CD1c-positive myeloid dendritic cell (primary cell): ENCODE results near the gene C12orf42.
A peak's percentile ranks its signal among the peaks of the same experiment; 100 is the strongest.

Experiments
- DNase-seq: peaks from one replicate; pipeline ENCODE4 v3.0.0-alpha.2; 2016; ENCODE audit errors: extremely low spot score

C12orf42 gene

DNA sequence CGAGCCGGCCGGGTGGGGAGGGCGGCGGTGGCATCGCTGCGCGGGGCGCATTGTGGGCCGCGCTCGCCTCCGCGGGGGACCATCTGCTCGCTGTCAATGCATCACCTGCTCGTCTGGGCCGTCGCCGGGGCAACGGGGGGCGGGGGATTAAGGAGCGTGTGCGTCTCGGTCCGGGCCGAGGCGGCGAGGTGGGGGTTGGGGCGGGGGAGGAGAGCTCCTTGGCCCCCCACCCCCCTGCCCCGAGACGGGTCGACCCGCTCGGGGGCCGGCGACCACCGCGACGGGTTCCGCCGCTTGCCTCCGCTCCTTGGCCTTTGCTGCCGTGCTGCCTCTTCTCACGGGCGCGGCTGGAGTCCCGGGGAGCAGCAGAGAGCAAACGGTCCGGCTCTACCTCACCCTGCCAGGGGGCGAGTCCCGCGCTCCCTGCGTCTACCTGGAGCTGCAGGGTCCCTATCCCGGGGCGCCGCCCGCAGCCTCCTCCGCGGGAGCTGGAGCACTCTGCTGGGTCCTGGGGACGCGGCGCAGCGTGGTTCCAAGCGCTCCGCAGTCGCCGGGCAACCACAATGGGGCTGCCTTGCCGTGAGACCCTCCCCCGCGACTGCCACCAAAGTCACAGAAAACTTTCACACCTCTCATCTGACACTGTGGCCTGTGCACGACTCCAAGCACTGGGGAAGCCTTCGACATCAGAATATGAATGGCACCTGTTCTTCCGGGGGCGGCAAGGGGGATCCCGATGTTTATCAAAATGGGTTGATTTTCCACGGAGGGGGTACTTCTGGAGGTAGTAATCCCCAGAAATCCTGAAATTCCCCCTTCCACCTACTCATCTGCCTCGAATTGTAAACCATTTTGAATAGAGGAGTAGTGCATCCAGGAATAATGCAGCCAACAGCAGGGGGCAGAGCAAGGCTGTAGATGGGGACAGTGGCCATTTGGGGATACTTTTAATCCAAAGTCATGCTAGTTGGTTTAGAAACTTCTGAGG, at the start of gene C12orf42:
C12orf42 (minus strand) TSS at position 500 of the 988 bp plus-strand sequence. CDS start 17,542 bp downstream, outside the sequence.
- DNase-seq: peak; percentile 5

DNA sequence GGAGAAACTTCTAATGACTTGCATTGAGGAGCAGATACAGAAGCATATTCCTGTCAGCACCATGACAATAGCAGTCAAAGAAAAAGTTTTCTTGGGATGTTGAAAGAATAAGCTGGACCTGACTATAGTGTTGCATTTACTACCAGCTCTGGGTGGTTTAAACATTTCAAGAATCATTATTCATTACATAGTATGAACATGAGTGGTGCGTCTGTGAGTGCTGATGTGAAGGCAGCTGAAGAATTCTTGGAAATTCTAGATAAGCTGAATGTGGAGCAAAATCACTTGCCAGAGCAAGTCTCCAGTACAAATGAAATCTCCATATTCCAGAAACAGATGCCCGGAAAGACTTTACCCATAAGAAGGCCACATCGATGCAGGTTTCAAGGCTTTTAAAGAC, 46.3 kb upstream of the C12orf42 start:
- DNase-seq: no peak

DNA sequence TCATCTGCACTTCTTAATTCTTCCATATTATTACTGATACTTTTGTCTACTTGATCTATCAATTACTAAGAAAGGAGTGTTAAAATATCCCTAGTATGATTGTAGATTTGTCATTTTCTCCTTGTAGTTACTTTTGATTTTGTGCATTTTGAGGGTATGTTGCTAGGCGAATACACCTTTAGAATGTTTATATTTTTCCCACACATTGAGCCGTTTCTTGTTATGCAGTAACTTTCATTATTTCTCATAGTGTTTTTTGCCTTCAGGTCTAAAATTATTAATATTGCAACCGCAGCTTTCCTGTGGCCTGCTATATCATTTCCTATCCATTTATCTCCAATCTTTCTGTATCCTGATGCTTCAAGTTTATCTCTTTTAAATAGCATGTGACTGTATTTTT, 44.6 kb upstream of the C12orf42 start:
- no peak for DNase-seq

DNA sequence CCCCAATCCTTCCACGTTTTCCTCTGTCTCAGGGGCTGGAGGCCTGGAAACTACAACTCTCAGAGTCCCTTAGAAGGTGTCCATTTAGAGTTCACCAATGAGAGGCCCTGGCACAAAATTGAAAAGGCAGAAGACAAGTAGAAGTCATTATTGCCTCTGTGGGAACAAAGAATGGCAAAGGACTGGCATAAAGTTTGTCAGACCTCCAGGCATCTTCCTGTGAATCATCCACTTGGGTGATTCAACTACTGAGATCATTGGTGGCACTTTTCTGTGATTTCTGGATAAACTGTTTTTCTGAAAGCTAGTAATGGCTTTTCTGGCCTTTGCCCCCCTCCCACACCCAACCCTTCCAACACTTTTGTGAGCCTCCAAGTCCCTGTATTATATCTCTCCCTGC, 42.6 kb upstream of the C12orf42 start:
- DNase-seq: no peak

DNA sequence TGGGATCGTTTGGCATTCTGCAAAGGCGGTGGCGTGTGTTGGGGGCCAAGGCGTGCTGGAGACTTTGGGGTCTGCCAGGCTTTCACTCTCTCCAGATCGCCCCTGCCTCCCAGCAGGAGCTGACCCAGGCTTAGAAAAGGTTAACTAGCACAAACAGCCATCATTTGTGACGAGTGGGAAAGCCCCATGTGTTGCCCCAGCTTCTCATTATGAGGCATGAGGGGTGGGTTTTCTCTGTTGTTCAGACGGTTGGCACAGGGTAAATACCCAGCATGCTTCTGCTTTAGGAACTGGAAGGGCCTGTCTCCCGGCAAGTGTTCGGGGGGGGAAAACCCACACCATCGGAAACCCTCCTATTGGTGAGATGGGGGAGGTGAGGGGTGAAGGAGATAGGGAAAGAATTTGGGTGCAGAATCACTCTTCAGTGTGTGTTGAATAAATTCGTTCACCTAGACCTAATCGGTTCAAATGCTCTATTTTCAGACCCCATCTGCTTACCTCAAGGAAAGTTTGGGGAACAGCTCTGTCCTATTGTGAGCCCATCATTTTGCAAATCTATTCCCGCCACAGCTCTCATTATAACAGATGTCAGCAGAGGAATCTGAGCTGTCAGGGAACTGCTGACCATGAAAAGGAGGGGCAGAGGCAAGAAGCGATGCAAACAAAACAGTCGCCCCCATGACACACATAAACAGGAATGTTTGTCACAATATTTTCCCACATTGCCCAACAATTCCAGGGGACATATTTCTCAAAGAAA, 34.7 kb upstream of the C12orf42 start:
- DNase-seq: no peak

DNA sequence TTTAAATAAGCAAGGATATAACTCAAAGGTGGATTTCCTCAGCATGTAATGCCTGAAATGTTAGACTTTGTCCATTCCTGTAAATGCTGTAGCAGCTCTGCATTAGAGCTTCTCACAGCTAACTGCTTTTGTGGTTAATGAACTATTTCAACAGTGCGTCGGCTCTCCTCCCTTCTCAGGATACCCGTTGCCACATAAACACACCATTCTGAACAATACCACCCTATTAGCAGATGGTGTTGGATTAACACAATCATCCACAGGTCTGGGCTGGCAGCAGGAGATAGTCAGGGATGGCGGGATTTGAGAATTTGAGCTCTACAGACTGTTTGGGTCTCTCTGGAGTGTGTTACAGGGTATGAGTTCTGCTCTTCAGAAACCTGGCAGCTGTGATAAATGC, 33.5 kb upstream of the C12orf42 start:
- no peak for DNase-seq

DNA sequence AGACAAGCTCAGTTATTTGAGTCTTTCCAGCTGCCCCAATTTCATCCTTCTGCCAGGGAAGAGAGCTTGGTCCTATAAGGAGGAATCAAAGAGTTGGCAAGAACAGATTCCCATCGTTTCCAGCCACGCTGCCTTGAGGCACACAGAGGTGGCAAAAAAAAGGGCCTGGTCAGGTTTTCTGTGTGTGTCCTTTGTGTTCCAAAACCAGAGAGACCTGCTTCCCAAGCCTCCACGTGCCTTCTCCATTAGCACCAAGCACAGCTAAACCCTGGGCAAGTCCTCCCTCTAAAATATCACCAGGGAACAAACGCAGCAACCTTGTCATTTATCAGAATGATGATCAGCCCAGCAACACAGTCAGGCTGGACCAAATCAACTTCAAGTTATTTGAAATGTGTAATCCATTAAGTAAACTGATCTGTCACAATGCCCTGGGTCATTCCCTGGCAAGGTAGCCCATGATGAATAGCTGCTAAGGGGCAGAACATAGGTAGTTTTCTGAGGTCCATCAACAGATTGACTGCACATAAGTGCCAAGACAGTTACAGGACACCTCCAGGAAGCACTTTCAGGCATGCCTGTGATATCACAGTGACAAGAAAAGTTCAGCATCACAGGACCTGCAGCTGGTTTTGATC, 28.6 kb upstream of the C12orf42 start:
- no peak for DNase-seq

DNA sequence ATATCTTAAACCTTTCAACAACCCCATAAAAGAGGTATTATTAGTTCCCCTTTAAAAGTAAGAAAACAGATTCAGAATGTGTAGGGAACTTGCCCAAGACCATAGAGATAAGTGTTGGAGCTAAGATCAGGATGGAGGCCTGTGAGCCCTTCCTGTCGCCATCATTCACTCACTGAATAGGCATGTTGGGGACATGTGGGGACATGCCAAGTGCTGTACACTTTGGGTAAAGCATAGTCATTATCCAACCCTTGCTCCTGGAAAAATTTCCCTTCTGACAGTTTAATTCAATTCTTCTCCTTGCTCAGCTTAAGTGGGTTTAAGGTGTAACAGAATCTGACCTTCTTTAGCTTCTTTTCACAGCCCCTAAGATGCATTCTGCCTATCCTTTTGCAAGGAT, 28.0 kb upstream of the C12orf42 start:
- no peak for DNase-seq

DNA sequence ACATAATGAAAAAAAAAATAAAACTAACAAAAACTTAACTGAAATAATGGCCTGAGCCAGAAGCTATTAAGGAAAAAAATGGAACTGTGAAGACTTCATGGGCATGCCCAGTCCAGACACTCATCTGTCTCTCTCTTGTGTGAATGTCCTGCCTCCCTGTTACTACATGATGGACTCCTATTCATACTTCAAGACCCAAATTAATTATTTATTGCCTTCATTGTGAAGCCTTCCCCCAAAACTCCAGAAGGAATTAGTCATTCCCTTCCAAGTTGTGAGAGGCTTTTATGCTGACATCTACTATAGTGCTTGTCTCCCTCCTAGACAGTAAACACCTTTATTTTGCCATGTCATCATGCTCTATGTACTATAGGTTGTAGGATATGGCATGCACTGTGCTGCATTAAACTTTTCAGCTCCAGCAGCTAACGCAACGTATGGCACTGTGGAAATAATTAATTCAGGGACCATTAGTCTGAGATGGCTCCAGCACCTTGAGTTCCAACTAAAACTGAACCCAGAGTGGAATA, 25.0 kb upstream of the C12orf42 start:
- no peak for DNase-seq

DNA sequence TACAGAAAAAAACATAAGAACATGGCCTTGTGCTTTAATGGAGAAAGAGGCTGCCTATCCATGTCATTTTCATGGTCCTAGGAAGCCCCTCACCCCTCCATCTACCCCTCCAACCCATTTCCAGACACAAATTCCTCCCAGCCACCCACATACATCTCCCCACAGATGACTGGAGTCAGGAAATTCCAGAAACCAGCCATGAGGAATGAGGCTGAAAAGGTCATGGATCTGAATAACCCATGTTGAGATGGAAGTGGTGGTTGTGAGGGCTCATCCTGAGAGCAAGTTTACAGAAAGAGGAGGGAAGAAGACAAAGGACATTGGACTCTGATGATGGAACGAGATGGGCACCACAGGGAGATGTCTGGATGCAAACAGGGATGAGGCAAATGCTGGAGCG, 23.9 kb upstream of the C12orf42 start:
- no peak for DNase-seq

DNA sequence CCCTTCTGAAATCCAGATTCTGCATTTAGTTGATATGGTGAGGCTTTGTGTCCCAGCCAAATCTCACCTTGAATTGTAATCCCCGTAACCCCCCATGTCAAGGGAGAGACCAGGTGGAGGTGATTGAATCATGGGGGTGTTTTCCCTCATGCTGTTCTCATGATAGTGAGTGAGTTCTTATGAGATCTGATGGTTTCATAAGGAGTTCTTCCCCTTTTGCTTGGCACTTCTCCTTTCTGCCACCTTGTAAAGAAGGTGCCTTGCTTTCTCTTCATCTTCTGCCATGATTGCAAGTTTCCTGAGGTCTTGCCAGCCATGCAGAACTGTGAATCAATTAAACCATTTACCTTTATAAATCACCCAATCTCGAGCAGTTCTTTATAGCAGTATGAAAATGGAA, 23.1 kb upstream of the C12orf42 start:
- DNase-seq: no peak

DNA sequence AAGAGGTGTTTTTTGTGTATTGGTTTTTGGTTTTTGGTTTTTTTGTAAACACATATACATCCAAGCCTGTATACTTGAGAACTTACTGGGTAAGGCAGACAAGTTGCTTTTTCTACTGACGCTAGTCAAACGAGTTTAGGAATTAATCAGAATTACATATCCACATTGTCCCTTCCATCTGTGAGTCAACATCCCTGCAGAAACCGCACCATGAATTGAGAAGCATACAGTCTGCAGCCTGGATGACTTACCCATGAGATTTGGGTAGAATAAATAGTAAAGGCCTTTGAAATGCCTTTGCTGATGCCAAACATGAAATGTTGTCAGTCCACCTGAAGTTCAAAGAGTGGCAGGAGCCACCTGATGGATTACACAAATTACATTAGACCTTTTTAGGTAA, 21.4 kb upstream of the C12orf42 start:
- no peak for DNase-seq

DNA sequence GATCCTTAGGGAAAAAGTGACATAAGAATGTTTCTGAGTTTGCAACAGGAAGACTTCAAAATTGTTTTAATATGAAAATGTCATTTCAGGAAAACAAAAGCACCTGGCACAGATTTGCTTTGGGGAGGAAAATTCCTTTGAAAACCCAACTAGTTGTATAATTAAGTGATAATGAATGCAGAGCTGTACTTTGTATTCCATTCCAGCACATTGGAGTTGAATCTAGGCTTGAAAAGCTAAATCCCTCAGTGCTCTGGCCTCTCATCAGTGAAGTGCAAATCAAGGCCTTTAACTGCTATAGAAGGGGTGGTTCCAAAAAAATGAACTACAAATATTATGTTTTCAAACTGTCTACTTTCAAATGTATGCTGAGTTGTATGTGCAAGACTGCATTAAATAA, 19.6 kb upstream of the C12orf42 start:
- no peak for DNase-seq

DNA sequence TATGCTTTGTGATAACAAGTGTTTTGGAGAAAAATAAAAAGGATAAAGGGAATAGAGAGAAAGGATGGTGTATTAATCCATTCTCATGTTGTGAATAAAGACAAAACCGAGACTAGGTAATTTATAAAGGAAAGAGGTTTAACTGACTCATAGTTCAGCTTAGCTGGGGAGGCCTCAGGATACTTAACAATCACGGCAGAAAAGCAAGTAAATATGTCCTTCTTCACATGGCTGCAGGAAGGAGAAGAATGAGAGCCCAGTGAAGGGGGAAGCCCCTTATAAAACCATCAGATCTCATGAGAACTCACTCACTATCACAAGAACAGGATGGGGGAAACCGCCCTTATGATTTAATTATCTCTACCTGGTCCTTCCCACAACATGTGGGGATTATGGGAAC, 18.1 kb upstream of the C12orf42 start:
- DNase-seq: no peak

DNA sequence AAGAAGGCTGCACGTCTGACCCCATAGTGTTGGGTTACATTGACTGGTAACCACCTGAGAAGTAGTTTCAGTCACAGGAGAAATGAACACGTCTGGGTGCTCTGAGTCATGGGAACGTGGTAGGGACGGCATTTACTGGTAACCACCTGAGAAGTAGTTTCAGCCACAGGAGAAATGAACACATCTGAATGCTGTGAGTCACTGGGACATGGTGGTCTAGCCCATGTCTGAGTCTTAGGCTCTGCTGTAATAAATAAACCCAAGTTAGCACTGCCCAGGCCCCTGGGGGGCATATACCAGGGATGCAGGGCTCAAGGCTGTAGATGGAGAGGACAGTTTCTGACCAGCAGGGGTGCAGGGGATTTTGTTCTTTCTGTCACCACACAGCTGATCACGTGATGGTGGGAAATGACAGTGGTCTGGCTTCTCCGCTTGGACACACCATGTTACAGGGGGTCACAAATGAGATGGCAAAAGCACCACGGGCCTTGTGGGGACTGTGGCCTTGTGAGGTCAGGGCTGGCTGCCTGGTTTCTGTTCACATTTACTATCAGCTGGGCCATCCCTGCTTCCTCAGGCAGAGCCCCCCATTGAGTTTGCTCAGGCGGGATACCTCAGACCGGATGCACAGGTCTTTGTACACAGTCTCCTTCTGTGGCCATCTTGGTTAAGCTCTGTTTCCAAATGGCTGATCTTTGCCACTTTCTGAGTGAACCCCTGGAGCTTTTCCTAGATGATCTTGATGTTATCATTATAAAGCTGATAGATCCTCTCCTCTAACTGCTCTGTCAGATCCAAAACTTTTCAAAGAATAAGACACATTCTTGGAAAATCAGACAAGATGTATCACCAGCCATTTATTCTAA, 9.8 kb upstream of the C12orf42 start:
- DNase-seq: no peak

DNA sequence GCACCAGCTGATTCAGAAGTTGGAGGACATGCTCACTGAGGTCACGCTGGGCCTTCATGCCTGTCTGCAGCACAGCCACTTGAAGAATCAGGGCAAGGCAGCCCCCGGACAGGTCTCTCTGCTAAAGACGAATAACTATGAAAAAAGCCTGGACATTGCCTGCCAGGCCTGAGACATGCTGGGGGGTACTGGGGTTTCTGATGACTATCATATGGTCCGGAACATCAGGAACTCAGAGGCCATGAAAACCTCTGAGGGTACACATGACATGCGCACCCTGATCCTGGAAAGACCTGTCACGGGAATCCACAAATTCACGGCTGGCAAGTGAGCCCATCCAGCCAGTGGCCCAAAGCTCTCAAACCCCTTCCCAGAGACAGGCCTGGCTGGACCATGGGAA, 8.8 kb upstream of the C12orf42 start:
- no peak for DNase-seq

DNA sequence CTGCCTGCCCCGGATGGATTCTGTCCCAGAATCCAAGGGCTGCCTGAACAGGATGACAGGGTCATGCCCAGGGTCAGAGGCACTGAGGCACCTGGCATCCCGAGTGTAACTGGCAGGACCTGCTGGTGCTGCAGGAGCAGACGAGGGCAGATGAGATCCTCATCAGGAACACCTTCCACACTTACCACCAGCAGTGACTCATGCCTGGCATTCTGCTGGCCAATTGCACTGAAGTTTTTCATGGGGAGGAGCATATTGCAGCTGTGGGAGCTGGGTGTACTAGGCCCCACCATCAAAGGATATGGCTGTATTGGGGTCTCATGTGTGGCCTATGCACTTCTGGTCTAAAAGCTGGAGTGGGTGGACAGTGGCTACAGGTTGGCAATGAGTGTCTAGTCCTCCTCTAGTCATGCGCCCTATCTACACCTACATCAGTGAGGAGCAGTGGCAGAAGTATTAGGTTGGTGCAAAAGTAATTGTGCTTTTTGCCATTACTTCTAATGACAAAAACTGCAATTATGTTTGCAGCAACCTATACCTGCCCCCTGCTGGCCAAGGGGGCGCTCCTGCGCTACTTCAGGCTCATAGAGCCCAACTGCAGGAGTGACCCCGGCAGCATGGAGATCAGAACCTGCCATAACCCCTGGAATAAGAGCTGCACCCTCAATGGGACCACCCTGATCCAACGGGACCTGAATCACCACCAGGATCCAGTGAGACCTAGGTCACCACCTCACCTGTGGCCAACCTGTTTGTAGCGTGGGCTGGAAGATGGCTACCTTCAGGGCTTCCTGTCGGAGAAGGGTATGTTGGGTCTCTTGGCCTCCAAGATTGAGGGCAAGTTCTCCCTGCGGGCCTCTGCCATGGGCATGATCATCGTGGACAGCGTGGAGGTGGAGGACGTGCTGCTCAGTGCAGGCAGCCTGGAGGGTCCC, 8.0 kb upstream of the C12orf42 start:
- peak; percentile 42 for DNase-seq

DNA sequence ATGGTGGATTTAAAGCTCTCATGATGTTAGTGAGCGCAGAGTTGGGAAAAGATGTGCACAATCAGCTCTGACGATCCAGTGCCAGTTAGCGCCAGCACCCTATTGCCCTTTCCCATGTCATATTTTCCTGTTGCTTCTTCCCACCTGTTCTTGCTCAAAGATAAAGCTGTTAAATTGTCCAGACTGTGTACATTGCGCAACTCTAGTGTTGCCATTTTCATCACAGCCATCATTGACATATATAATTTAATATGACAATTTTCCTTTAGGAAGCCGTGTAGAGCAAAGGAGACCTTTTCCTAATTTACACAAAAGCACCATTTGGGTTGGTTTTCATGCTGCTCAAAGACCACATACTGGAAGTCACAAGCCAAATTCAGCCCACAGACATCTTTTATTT, 5.7 kb upstream of the C12orf42 start:
- no peak for DNase-seq

DNA sequence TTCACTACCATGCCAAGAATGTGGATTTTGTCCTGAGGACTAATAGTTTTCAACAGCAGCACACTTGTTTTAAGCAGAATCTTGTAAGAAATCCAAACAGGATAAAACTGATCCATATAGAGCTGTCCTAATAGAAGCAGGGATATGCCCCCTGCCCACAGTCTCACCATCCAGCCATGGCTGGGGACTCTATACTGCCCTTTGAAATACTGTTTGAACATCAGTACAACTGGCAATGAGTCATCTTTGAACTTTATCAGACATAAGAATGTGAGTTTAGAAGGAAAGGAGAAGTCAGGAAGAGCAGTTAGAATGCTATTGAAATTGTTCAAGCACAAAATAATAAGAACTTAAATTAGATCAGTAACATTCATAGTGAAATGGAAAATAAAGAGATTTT, 3.8 kb upstream of the C12orf42 start:
- DNase-seq: no peak

DNA sequence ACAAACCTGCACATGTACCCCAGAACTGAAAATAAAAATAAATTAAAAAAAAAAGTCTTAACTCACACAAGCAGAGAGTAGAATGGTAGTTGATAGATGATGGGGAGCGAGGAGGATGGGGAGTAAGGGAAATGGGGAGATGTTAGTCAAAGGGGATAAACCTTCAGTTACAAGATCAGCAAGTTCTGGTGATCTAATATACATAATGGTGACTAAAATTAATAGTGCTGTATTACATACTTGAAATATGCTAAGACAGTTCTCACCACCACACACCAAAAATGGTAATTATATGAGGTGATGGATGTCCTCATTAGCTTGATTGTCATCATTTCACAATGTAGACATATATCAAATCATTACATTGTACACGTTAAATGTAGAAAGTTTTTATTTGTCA, 3.2 kb upstream of the C12orf42 start:
- no peak for DNase-seq
